GM10266 (cell line): ENCODE results near the gene PGLYRP4.

Source experiments
- DNase-seq: peaks from one replicate; pipeline ENCODE4 v3.0.0; 2012; ENCODE audit errors: extremely low spot score
- TF ChIP-seq, protein P1 (sequence below): IDR thresholded peaks from 2 replicates; pipeline ENCODE4 v1.5.1; 2012; ENCODE audit warnings: mild to moderate bottlenecking, low read depth; ENCODE audit not compliant: control insufficient read depth, insufficient read depth; ENCODE audit errors: missing control alignments

The PGLYRP4 gene

DNA sequence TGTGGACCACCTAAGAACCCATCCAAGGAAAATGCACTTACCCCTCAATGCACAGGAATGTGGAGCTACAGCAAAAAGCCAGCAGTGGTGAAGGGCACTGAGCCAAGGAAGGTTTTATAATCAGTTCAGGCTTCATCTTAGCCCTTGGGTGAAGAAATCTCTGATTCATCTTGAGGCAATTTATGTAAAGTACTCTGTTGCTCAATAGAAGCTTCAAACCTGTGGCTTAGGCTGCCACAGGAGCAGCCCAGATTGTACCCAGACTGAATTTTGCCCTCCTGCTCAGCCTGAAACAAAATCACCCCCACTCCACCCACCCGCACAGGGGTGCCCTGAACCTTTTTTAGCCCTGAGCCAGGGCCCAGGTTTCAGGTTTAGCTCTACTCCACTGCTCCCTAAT, 26.9 kb upstream of the PGLYRP4 start, which contains the start of gene S100A12:
Gene S100A12 (minus strand): TSS at position 111 of the 400 bp plus-strand sequence. CDS start 1,029 bp downstream, outside the sequence.
- DNase-seq = no peak
- TF ChIP-seq, protein P1, sequence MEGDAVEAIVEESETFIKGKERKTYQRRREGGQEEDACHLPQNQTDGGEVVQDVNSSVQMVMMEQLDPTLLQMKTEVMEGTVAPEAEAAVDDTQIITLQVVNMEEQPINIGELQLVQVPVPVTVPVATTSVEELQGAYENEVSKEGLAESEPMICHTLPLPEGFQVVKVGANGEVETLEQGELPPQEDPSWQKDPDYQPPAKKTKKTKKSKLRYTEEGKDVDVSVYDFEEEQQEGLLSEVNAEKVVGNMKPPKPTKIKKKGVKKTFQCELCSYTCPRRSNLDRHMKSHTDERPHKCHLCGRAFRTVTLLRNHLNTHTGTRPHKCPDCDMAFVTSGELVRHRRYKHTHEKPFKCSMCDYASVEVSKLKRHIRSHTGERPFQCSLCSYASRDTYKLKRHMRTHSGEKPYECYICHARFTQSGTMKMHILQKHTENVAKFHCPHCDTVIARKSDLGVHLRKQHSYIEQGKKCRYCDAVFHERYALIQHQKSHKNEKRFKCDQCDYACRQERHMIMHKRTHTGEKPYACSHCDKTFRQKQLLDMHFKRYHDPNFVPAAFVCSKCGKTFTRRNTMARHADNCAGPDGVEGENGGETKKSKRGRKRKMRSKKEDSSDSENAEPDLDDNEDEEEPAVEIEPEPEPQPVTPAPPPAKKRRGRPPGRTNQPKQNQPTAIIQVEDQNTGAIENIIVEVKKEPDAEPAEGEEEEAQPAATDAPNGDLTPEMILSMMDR = no peak

DNA sequence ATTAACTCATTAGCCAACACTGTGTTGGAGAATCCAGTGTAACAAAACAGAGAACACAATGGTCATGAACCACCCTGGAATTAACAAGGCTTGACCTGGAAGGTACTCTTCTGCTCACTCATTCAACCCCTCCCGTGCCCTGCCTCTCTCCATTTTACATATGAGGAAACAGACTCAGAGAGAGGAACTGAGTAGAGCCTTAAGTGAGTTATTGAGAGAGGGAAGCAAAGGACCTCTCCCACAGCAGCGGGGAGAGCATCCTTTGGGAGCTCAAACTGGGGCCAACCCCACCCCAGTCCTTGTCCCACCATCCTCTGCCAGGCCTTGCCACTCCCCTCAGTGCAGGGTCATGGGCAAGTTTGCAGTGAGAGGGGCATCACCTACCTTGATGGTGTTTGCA, 25.4 kb upstream of the PGLYRP4 start:
- DNase-seq = no peak
- TF ChIP-seq, protein P1 = no peak

DNA sequence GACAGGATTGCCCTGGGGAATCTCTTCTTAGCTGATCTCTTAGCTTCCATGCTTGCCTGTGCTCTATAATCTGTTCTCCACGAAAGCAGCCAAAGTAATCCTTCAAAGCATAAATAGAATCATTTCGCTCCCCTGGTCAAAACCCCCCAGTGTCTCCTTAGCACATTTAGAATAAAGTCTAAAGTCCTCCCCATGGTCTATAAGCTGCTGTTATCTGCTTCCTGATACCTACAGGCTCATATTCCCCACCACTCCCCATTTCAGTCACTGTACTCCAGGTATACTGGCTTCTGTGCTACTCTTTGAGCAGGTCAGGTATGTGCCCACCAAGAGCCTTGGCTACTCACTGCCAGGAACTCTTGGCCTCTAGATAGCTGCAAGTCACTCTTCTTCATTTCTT, 23.9 kb upstream of the PGLYRP4 start:
- TF ChIP-seq, protein P1 = no peak

DNA sequence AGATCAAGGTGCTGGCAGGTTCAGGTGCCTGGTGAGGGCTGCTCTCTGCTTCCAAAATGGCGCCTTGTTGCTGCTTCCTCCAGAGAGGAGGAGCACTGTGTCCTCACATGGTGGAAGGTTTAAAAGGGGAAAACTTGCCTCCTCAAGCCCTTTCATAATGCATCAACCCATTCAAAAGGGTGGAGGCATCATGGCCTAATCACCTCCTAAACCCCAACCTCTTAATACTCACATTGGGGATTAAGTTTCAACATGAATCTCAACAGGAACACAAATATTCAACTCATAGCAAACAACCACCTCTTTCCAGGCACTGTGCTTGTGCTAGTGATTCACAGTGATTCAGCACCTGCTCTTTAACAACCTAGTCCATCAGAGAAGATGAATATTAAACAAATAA, 22.6 kb upstream of the PGLYRP4 start:
- TF ChIP-seq, protein P1 = no peak
- no peak for DNase-seq

More for the DNA sequence above, 23.9 kb upstream of the PGLYRP4 start:
- no peak for DNase-seq

DNA sequence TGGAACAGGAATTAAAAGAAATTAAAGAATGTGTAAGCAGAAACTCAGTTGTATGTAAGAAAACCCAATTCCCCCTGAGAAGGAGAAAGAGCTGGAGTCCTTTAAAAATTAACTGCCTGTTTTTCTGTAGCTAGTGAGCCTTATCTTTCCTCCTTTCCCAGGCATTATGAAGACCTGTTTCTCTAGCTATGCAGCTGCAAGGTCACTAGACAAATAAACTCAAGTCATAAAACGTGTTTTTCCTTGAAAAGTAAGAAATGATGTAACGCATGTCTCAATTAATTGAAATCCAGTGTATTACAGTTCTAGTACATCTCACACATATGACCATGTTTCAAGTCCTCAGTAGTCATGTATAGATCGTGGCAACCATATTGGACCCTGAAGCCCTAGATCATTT, 21.5 kb upstream of the PGLYRP4 start:
- DNase-seq = no peak
- TF ChIP-seq, protein P1 = no peak

- DNase-seq = no peak
- TF ChIP-seq, protein P1 = no peak
Measured at GRCh38 chr1:153368495-153368894, 19.9 kb upstream of the PGLYRP4 start.

- TF ChIP-seq, protein P1 = no peak
- no peak for DNase-seq
Measured at GRCh38 chr1:153367090-153367489, 18.4 kb upstream of the PGLYRP4 start.
